H9 (cell line): ENCODE results near the gene SLIT1. TPM values are rescaled to one million over a fixed set of nuclear protein-coding genes. Genes with fewer than 3 reads are reported as not detected.

Experiments
- DNase-seq: peaks from one replicate; pipeline ENCODE4 v3.0.0-alpha.2; 2017
- H2AFZ ChIP-seq: one replicate; pipeline ENCODE4 v1.6.1; 2013; ENCODE audit warnings: mild to moderate bottlenecking, low read length, control low read depth, moderate library complexity
- H2AK5ac ChIP-seq: 2 replicates; pipeline ENCODE4 v1.6.1; 2013; ENCODE audit warnings: low read length, control low read depth, mixed read lengths; ENCODE audit not compliant: insufficient read length
- H2BK120ac ChIP-seq: one replicate; pipeline ENCODE4 v1.6.1; 2013; ENCODE audit warnings: low read depth, mild to moderate bottlenecking, low read length, control low read depth, inconsistent platforms; ENCODE audit not compliant: poor library complexity, severe bottlenecking
- H2BK12ac ChIP-seq: 2 replicates; pipeline ENCODE4 v1.6.1; 2013; ENCODE audit warnings: low read length, control low read depth, mixed read lengths, low read depth; ENCODE audit not compliant: insufficient read length
- H2BK15ac ChIP-seq: 2 replicates; pipeline ENCODE4 v1.6.1; 2013; ENCODE audit warnings: low read depth, low read length, control low read depth
- H2BK20ac ChIP-seq: one replicate; pipeline ENCODE4 v1.6.1; 2013; ENCODE audit warnings: low read depth, mild to moderate bottlenecking, low read length, control low read depth, inconsistent platforms; ENCODE audit not compliant: poor library complexity, severe bottlenecking
- H2BK5ac ChIP-seq: 2 replicates; pipeline ENCODE4 v1.6.1; 2013; ENCODE audit warnings: low read length, control low read depth, mixed read lengths; ENCODE audit not compliant: insufficient read length
- H3K14ac ChIP-seq: 2 replicates; pipeline ENCODE4 v1.6.1; 2013; ENCODE audit warnings: low read length, control low read depth; ENCODE audit not compliant: insufficient read depth
- H3K18ac ChIP-seq: 2 replicates; pipeline ENCODE4 v1.6.1; 2013; ENCODE audit warnings: low read depth, mild to moderate bottlenecking, mixed read lengths, low read length, control low read depth; ENCODE audit not compliant: insufficient read length
- H3K23ac ChIP-seq: 2 replicates; pipeline ENCODE4 v1.6.1; 2013; ENCODE audit warnings: low read length, control low read depth, mixed read lengths, low read depth; ENCODE audit not compliant: insufficient read length
- H3K23me2 ChIP-seq: 2 replicates; pipeline ENCODE4 v1.6.1; 2013; ENCODE audit warnings: low read depth, mild to moderate bottlenecking, mixed read lengths, low read length, control low read depth; ENCODE audit not compliant: insufficient read length, poor library complexity, severe bottlenecking
- H3K27ac ChIP-seq: 2 replicates; pipeline ENCODE4 v1.5.1; 2013; ENCODE audit warnings: low read length, control low read depth, mixed read lengths, low read depth; ENCODE audit not compliant: insufficient read length
- H3K27me3 ChIP-seq: 2 replicates; pipeline ENCODE4 v1.6.1; 2013; ENCODE audit warnings: low read length, control low read depth, inconsistent platforms; ENCODE audit not compliant: insufficient read depth
- H3K4ac ChIP-seq: 2 replicates; pipeline ENCODE4 v1.6.1; 2013; ENCODE audit warnings: low read depth, mild to moderate bottlenecking, control low read depth, inconsistent platforms, low read length, moderate library complexity
- H3K4me1 ChIP-seq: 2 replicates; pipeline ENCODE4 v1.6.1; 2013; ENCODE audit warnings: low read length, control low read depth, inconsistent platforms; ENCODE audit not compliant: insufficient read depth
- H3K4me2 ChIP-seq: 2 replicates; pipeline ENCODE4 v1.6.1; 2013; ENCODE audit warnings: low read length, control low read depth, mixed read lengths; ENCODE audit not compliant: insufficient read length, insufficient read depth
- H3K56ac ChIP-seq: 2 replicates; pipeline ENCODE4 v1.6.1; 2013; ENCODE audit warnings: low read depth, mild to moderate bottlenecking, mixed read lengths, low read length, control low read depth; ENCODE audit not compliant: insufficient read length
- H3K79me1 ChIP-seq: 2 replicates; pipeline ENCODE4 v1.6.1; 2013; ENCODE audit warnings: low read depth, mild to moderate bottlenecking, moderate library complexity, low read length, control low read depth, inconsistent platforms; ENCODE audit not compliant: insufficient read depth, poor library complexity, severe bottlenecking
- H3K79me2 ChIP-seq: 2 replicates; pipeline ENCODE4 v1.6.1; 2013; ENCODE audit warnings: low read length, control low read depth, inconsistent platforms; ENCODE audit not compliant: insufficient read depth
- H3K9ac ChIP-seq: 2 replicates; pipeline ENCODE4 v1.6.1; 2013; ENCODE audit warnings: low read length, control low read depth, mixed read lengths; ENCODE audit not compliant: insufficient read length; ENCODE audit errors: extremely low read depth
- H3K9me3 ChIP-seq: one replicate; pipeline ENCODE4 v1.6.1; 2013; ENCODE audit warnings: low read depth, low read length, inconsistent platforms; ENCODE audit not compliant: control insufficient read depth
- H3T11ph ChIP-seq: one replicate; pipeline ENCODE4 v1.6.1; 2013; ENCODE audit warnings: mild to moderate bottlenecking, low read length, control low read depth, inconsistent platforms
- H4K20me1 ChIP-seq: one replicate; pipeline ENCODE4 v1.6.1; 2013; ENCODE audit not compliant: control insufficient read depth, insufficient read length, insufficient read depth
- H4K5ac ChIP-seq: 2 replicates; pipeline ENCODE4 v1.6.1; 2013; ENCODE audit warnings: low read depth, mild to moderate bottlenecking, mixed read lengths, low read length, control low read depth; ENCODE audit not compliant: insufficient read length
- H4K8ac ChIP-seq: replicated peaks from 2 replicates; pipeline ENCODE4 v1.6.1; 2013; ENCODE audit warnings: low read length, control low read depth, mixed read lengths, low read depth; ENCODE audit not compliant: insufficient read length
- H4K91ac ChIP-seq: 2 replicates; pipeline ENCODE4 v1.6.1; 2013; ENCODE audit warnings: low read depth, mild to moderate bottlenecking, moderate library complexity, mixed read lengths, low read length, control low read depth; ENCODE audit not compliant: insufficient read length
- H3K27ac Mint-ChIP-seq, 3 experiments: 2 replicates in 2 of 3; 3 replicates in 1 of 3; pipeline ENCODE4 v1.8.0; 2020 to 2021; ENCODE audit warnings: mixed read lengths in 3 of 3, mild to moderate bottlenecking in 1 of 3, moderate library complexity in 1 of 3
- H3K27me3 Mint-ChIP-seq: 2 replicates; pipeline ENCODE4 v1.8.0; 2021; ENCODE audit warnings: low read depth, mild to moderate bottlenecking, moderate library complexity, mixed read lengths
- H3K36me3 Mint-ChIP-seq, 3 experiments: 2 replicates in 2 of 3; 3 replicates in 1 of 3; pipeline ENCODE4 v1.8.0; 2020 to 2021; ENCODE audit warnings: low read depth in 3 of 3, mixed read lengths in 3 of 3; ENCODE audit not compliant: insufficient read depth in 1 of 3
- H3K4me1 Mint-ChIP-seq, 2 experiments: 2 replicates each; pipeline ENCODE4 v1.8.0; 2020; ENCODE audit warnings: mixed read lengths in 2 of 2
- H3K4me3 Mint-ChIP-seq, 2 experiments: 2 replicates in 1 of 2; 3 replicates in 1 of 2; pipeline ENCODE4 v1.8.0; 2020 to 2021; ENCODE audit warnings: mild to moderate bottlenecking in 2 of 2, mixed read lengths in 2 of 2, moderate library complexity in 1 of 2
- H3K9me3 Mint-ChIP-seq, 2 experiments: 2 replicates in 1 of 2; 3 replicates in 1 of 2; pipeline ENCODE4 v1.8.0; 2020; ENCODE audit warnings: mild to moderate bottlenecking in 2 of 2, mixed read lengths in 2 of 2, moderate library complexity in 1 of 2
- WGBS: extraction: QIAGEN DNeasy Blood & Tissue Kit; methylation state at CpG from one replicate; pipeline ENCODE4 v1.1.7; 2013; ENCODE audit warnings: missing lambda C conversion rate, low lambda C conversion rate, mixed read lengths; ENCODE audit not compliant: insufficient read length; ENCODE audit errors: extremely low coverage; 5-methylcytosine and 5-hydroxymethylcytosine counted together
- total RNA-seq: library from RNA; stranded (reverse); gene quantifications from 2 replicates; pipeline ENCODE4 v1.2.1, GENCODE V29; 2021
- TF ChIP-seq, protein P1 (sequence below): fragments of 200-600 bp; sonication (generic); conservative IDR thresholded peaks from 3 replicates; pipeline ENCODE4 v1.8.0; 2021; ENCODE audit warnings: antibody characterized with exemption, mild to moderate bottlenecking

Gene SLIT1
- total RNA-seq, 1 experiment from 2014 or later, result 0.57 TPM

DNA sequence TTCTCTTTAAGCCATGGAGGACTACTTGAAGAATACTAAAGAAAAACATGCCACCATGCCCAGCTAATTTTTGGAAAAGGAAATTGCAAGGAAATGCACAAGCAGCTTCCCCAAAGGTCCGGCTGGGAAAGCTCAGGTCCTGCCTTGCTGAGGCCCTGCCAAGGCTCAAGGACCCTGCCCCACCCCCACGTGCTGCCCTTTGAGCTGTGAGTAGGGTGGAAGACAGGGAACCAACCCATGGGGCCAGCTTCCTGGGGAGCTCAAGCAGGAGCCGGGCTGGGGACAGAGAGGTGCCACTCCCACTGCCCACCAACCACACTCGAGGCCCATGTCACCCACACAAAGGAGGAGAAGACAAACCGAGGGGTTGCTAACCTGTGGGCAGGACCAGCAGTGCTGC, 78.2 kb downstream of the SLIT1 start:
- H3K79me2 ChIP-seq, result no peaks in the 10 kb centered on the region
- no peak for DNase-seq
- H3K14ac ChIP-seq, result no peak overlapping the region
- no peak overlapping the region for H4K8ac ChIP-seq
- H2BK5ac ChIP-seq, result no peak overlapping the region
- H2BK20ac ChIP-seq, result no peak overlapping the region
- no peak overlapping the region for H3K18ac ChIP-seq
- no peaks in the 10 kb centered on the region for H3K36me3 Mint-ChIP-seq
- H4K5ac ChIP-seq, result no peak overlapping the region
- TF ChIP-seq, protein P1, sequence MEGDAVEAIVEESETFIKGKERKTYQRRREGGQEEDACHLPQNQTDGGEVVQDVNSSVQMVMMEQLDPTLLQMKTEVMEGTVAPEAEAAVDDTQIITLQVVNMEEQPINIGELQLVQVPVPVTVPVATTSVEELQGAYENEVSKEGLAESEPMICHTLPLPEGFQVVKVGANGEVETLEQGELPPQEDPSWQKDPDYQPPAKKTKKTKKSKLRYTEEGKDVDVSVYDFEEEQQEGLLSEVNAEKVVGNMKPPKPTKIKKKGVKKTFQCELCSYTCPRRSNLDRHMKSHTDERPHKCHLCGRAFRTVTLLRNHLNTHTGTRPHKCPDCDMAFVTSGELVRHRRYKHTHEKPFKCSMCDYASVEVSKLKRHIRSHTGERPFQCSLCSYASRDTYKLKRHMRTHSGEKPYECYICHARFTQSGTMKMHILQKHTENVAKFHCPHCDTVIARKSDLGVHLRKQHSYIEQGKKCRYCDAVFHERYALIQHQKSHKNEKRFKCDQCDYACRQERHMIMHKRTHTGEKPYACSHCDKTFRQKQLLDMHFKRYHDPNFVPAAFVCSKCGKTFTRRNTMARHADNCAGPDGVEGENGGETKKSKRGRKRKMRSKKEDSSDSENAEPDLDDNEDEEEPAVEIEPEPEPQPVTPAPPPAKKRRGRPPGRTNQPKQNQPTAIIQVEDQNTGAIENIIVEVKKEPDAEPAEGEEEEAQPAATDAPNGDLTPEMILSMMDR, result no peak
- no peaks in the 10 kb centered on the region for H3K79me1 ChIP-seq
- no peak overlapping the region for H3K23ac ChIP-seq
- H2BK15ac ChIP-seq, result no peak overlapping the region
- no peak overlapping the region for H3K4me2 ChIP-seq
- no peaks in the 10 kb centered on the region for H3K27me3 Mint-ChIP-seq
- H2AFZ ChIP-seq, result no peak overlapping the region
- H2AK5ac ChIP-seq, result no peak overlapping the region
- no peaks in the 10 kb centered on the region for H3K23me2 ChIP-seq
- H3K9me3 ChIP-seq, result no peaks in the 10 kb centered on the region
- no peak overlapping the region for H3K27ac Mint-ChIP-seq
- H3K4me1 ChIP-seq, result 0 out of 2 replicates have a peak, but pooled peaks cover 3% of the 10 kb centered on the region
- no peaks in the 10 kb centered on the region for H3K27me3 ChIP-seq
- H3K4ac ChIP-seq, result no peak overlapping the region
- no peak overlapping the region for H2BK120ac ChIP-seq
- H3K56ac ChIP-seq, result no peak overlapping the region
- H4K91ac ChIP-seq, result no peak overlapping the region
- H3K27ac ChIP-seq, result no peak overlapping the region
- H3T11ph ChIP-seq, result no peak overlapping the region
- H3K4me3 Mint-ChIP-seq, result no peak overlapping the region
- H3K9ac ChIP-seq, result no peak overlapping the region
- no peak overlapping the region for H2BK12ac ChIP-seq
- no CpG with 5 or more reads among the region's 5 CpGs for WGBS
- no peaks in the 10 kb centered on the region for H3K9me3 Mint-ChIP-seq
- peaks cover 15 to 24% of the 10 kb centered on the region in 2 experiments for H3K4me1 Mint-ChIP-seq
- no peaks in the 10 kb centered on the region for H4K20me1 ChIP-seq
